Liver (tissue), 9 donors: Measurements from ENCODE around the gene GPR62. TPM values are rescaled to one million over a fixed set of nuclear protein-coding genes. Genes with fewer than 3 reads are reported as not detected.

Source experiments
- DNase-seq: peaks from one replicate; pipeline ENCODE4 v3.0.0-alpha.2; 2017; ENCODE audit warnings: low spot score
- H3K27ac ChIP-seq, 2 donors: one replicate each; pipeline ENCODE4 v1.7.0; 2013; ENCODE audit warnings: inconsistent platforms in 2 of 2, low read length in 2 of 2, control low read depth in 1 of 2, low read depth in 1 of 2, mild to moderate bottlenecking in 1 of 2
- H3K27me3 ChIP-seq, 4 donors: one replicate each; pipeline versions ENCODE4 v1.6.1 to v1.7.0; 2013; ENCODE audit warnings: low read length in 3 of 4, inconsistent platforms in 1 of 4, mild to moderate bottlenecking in 1 of 4, moderate library complexity in 1 of 4; ENCODE audit not compliant: control insufficient read depth in 4 of 4, insufficient read depth in 4 of 4
- H3K36me3 ChIP-seq, 4 donors: one replicate each; pipeline versions ENCODE4 v1.6.1 to v1.7.0; 2013; ENCODE audit warnings: low read length in 3 of 4, mild to moderate bottlenecking in 3 of 4, low read depth in 1 of 4, moderate library complexity in 1 of 4; ENCODE audit not compliant: control insufficient read depth in 4 of 4, insufficient read depth in 3 of 4
- H3K4me1 ChIP-seq, 4 donors: one replicate each; pipeline versions ENCODE4 v1.6.1 to v1.7.0; 2013; ENCODE audit warnings: low read length in 3 of 4, mild to moderate bottlenecking in 3 of 4, moderate library complexity in 1 of 4; ENCODE audit not compliant: control insufficient read depth in 4 of 4, insufficient read depth in 4 of 4
- H3K4me3 ChIP-seq, 3 donors: one replicate each; pipeline versions ENCODE4 v1.6.1 to v1.7.0; 2013; ENCODE audit warnings: low read length in 3 of 3, control low read depth in 1 of 3, low read depth in 1 of 3, mild to moderate bottlenecking in 1 of 3
- H3K9ac ChIP-seq, 2 donors: one replicate each; pipeline ENCODE4 v1.7.0; 2013; ENCODE audit warnings: low read length in 2 of 2, mild to moderate bottlenecking in 2 of 2, moderate library complexity in 2 of 2, control low read depth in 1 of 2, low read depth in 1 of 2
- H3K9me3 ChIP-seq, 4 donors: one replicate each; pipeline versions ENCODE4 v1.6.1 to v1.7.0; 2013; ENCODE audit warnings: low read length in 3 of 4; ENCODE audit not compliant: control insufficient read depth in 4 of 4
- CTCF ChIP-seq: fragments of 150-350 bp; IDR thresholded peaks from 2 replicates; pipeline ENCODE4 v1.5.1; 2017; ENCODE audit warnings: improper control_type of control experiment, low read depth, low read length; ENCODE audit not compliant: missing input control
- EGR1 ChIP-seq, 2 donors: IDR thresholded peaks; 2 replicates each; pipeline ENCODE4 v1.6.1; 2016 to 2018; ENCODE audit warnings: antibody characterized with exemption in 2 of 2, low read depth in 2 of 2
- FOXA2 ChIP-seq: IDR thresholded peaks from 2 replicates; pipeline ENCODE4 v1.6.1; 2016; ENCODE audit warnings: antibody characterized with exemption
- HNF4G ChIP-seq: IDR thresholded peaks from 2 replicates; pipeline ENCODE4 v1.6.1; 2016; ENCODE audit warnings: antibody characterized with exemption
- MAX ChIP-seq: IDR thresholded peaks from 2 replicates; pipeline ENCODE4 v1.6.1; 2016; ENCODE audit warnings: antibody characterized with exemption
- REST ChIP-seq: IDR thresholded peaks from 2 replicates; pipeline ENCODE4 v1.6.1; 2016; ENCODE audit warnings: antibody characterized with exemption, mild to moderate bottlenecking
- TAF1 ChIP-seq: conservative IDR thresholded peaks from 2 replicates; pipeline ENCODE4 v1.6.1; 2016; ENCODE audit warnings: antibody characterized with exemption, mild to moderate bottlenecking
- YY1 ChIP-seq: IDR thresholded peaks from 2 replicates; pipeline ENCODE4 v1.6.1; 2016; ENCODE audit warnings: antibody characterized with exemption, mild to moderate bottlenecking
- WGBS: extraction: QIAGEN DNeasy Blood & Tissue Kit; methylation state at CpG from one replicate; pipeline ENCODE4 v1.1.7; 2013; 5-methylcytosine and 5-hydroxymethylcytosine counted together
- polyA plus RNA-seq, 2 donors: library from polyadenylated mRNA; stranded (reverse) in 1 of 2; unstranded in 1 of 2; fragments of 200-250 nt in 1 of 2; fragments of >200 nt in 1 of 2; fragmentation: Nextera tagmentation in 1 of 2; extraction: Ambion mirVana in 1 of 2; gene quantifications; one replicate each; pipeline versions ENCODE4 v1.2.1 to v1.2.3, GENCODE V29; 2013 to 2015
- total RNA-seq, 2 donors: library from RNA; depleted of rRNA; stranded (reverse); fragments of >200 nt; gene quantifications; one replicate each; pipeline ENCODE4 v1.2.3, GENCODE V29; 2014
- TF ChIP-seq, protein P1 (sequence below): IDR thresholded peaks from 2 replicates; pipeline ENCODE4 v1.6.1; 2016; ENCODE audit warnings: antibody characterized with exemption
- donor health status: healthy.
- donor health status: healthy.
- donor health status: healthy.
- donor health status: healthy.
- donor health status: healthy.

GPR62 gene
- total and polyA plus RNA-seq, 4 donors = 0.07 to 0.08 TPM; not detected in 2

DNA sequence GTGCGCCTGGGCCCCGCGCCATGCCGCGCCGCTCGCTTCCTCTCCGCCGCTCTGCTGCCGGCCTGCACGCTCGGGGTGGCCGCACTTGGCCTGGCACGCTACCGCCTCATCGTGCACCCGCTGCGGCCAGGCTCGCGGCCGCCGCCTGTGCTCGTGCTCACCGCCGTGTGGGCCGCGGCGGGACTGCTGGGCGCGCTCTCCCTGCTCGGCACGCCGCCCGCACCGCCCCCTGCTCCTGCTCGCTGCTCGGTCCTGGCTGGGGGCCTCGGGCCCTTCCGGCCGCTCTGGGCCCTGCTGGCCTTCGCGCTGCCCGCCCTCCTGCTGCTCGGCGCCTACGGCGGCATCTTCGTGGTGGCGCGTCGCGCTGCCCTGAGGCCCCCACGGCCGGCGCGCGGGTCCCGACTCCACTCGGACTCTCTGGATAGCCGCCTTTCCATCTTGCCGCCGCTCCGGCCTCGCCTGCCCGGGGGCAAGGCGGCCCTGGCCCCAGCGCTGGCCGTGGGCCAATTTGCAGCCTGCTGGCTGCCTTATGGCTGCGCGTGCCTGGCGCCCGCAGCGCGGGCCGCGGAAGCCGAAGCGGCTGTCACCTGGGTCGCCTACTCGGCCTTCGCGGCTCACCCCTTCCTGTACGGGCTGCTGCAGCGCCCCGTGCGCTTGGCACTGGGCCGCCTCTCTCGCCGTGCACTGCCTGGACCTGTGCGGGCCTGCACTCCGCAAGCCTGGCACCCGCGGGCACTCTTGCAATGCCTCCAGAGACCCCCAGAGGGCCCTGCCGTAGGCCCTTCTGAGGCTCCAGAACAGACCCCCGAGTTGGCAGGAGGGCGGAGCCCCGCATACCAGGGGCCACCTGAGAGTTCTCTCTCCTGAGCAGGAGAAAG lies 951 bp downstream of the GPR62 start:
- H3K9ac ChIP-seq = peak overlapping the region in 1 of 2 donors; percentile 21
- H3K27me3 ChIP-seq = no peaks in the 10 kb centered on the region
- peak; percentile 46 for TF ChIP-seq CTCF
- no peak for TF ChIP-seq FOXA2
- no peak for TF ChIP-seq EGR1 (IDR thresholded peaks at IDR 0.05; ENCODE audit: low read depth in 2 of 2)
- peaks cover 11 to 35% (median 19%) of the 10 kb centered on the region in 4 donors for H3K4me1 ChIP-seq
- no peaks in the 10 kb centered on the region for H3K9me3 ChIP-seq
- peak overlapping the region; percentile 20 to 59 for H3K27ac ChIP-seq
- H3K36me3 ChIP-seq = peaks cover 0 to 2% (median 0%) of the 10 kb centered on the region in 4 donors
- H3K4me3 ChIP-seq = peak overlapping the region; percentile 6 to 45 (median 11)
- no peak for DNase-seq
- 6% methylated on average over 97 of the region's 97 CpGs for WGBS

DNA sequence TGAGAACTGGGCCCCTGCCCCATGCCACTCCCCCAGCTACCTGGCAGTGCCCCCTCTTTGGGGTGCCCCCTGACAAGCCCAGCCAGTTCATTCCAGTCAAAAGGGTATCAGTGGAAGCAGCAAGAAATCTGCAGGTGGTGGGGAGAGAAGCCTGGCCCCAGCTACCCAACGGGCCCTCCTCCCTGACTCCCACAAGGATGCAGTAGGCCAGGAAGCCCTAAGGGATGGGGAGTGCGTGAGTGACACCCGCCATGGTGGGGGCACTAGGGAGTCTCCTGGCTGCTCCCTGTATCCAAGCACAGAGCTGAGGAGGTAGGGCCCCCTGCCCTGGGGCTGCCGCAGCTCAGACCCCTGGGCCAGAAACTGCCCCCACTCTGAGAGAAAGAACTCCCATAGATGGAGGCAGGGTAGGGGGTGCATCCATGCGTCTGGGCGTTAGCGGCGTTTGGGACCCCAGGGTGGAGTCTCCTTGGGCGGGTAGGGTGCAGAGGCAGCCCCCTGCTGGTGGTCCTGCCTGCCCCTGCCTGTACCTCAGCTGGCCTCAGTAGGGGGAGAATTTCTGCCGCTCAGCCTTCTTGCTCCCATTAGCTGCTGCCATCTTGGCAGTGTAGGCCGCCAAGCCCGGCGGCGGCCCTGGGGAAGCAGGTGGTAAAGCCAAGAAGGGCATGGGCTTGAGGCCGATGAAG lies 2.5 kb downstream of the GPR62 start:
- DNase-seq = no peak
- WGBS = 96% methylated on average over 15 of the region's 15 CpGs
- Histone ChIP-seq H3K4me1 (peaks cover 11 to 35% (median 19%) of the 10 kb centered on the region in 4 donors), H3K9me3 (no peaks in the 10 kb centered on the region), H3K27me3 (no peaks in the 10 kb centered on the region), H3K9ac (no peak overlapping the region), H3K4me3 (no peak overlapping the region), H3K36me3 (peaks cover 0 to 2% (median 0%) of the 10 kb centered on the region in 4 donors), H3K27ac (peak overlapping the region in 1 of 2 donors; percentile 34)
- TF ChIP-seq YY1 (no peak), FOXA2 (no peak), MAX (no peak), HNF4G (no peak), REST (no peak), TAF1 (no peak)
- TF ChIP-seq, protein P1, sequence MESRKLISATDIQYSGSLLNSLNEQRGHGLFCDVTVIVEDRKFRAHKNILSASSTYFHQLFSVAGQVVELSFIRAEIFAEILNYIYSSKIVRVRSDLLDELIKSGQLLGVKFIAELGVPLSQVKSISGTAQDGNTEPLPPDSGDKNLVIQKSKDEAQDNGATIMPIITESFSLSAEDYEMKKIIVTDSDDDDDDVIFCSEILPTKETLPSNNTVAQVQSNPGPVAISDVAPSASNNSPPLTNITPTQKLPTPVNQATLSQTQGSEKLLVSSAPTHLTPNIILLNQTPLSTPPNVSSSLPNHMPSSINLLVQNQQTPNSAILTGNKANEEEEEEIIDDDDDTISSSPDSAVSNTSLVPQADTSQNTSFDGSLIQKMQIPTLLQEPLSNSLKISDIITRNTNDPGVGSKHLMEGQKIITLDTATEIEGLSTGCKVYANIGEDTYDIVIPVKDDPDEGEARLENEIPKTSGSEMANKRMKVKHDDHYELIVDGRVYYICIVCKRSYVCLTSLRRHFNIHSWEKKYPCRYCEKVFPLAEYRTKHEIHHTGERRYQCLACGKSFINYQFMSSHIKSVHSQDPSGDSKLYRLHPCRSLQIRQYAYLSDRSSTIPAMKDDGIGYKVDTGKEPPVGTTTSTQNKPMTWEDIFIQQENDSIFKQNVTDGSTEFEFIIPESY = no peak
